22Rv1 (cell line): ENCODE data around the gene RMRP.

ENCODE experiments used
- CTCF ChIP-seq: fragments of 450-650 bp; IDR thresholded peaks from 2 replicates; pipeline ENCODE4 v1.5.1; 2017; ENCODE audit warnings: mild to moderate bottlenecking
- ZFX ChIP-seq: fragments of 450-650 bp; IDR thresholded peaks from 2 replicates; pipeline ENCODE4 v1.6.1; 2017; ENCODE audit warnings: antibody characterized with exemption, borderline replicate concordance

- TF ChIP-seq CTCF (no peak), ZFX (no peak)
Measured at GRCh38 chr9:35675732-35676392, 18.0 kb upstream of the RMRP start.
